Central memory CD4-positive, alpha-beta T cell (primary cell): ENCODE data around the gene NARF.

ENCODE experiments used
- DNase-seq: peaks from one replicate; pipeline ENCODE4 v3.0.0; 2022

Gene NARF

GRCh38 chr17:82434216-82434565, 24.4 kb upstream of the NARF start:
- no peak for DNase-seq

DNA sequence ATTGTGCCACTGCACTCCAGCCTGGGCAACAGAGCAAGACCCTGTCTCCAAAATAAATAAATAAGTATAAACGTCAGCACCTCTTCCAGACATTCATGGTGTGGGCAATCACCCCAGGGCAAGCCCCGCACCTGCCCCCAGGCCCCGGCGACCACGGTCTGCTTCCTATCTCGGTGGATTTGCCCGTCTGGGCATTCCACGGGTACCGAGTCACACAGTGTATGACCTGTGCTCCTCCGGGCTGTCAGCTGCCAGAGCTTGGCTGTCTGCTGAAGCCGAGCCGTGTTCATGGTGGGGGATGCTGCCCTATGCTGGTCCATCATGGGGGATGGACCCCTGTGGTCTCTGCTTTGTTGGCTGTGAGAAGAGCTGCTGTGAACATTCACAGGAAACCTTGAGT, 23.4 kb upstream of the NARF start:
- no peak for DNase-seq

GRCh38 chr17:82435601-82436583, 22.6 kb upstream of the NARF start:
- no peak for DNase-seq

DNA sequence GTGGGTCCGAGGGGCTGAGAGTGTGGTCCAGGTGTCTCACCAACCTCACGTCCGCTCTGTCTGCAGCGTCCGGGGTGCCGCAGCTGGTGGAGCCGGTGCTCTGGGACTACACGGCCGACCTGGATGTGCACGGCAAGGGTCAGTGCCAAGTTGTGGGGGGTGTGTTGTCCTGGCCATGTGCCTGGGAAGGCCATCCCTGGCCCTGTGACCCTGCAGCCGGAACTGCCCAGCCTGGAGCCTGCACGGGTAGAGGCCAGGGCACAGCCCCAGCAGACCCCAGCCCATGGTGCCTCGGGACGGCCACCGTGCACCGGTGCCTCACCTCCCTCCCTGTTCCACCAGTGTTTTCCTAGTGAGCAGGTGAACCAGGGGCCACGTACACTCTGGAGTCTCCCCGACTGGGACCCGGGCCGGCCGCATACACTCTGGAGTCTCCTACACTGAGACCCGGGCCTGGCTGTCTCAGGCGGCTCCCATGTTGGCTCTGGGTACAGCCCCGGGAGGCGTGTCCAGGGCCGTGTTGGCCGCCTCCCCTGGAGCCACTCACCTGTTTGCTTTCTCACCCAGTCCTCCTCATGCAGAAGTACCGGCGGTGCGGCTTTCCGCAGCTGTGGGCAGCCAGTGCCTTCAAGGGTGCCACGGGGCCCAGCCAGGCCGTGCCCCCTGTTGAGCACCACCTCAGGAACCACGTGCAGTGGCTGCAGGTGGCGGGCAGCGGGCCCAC, 21.8 kb upstream of the NARF start:
- DNase-seq = no peak

DNA sequence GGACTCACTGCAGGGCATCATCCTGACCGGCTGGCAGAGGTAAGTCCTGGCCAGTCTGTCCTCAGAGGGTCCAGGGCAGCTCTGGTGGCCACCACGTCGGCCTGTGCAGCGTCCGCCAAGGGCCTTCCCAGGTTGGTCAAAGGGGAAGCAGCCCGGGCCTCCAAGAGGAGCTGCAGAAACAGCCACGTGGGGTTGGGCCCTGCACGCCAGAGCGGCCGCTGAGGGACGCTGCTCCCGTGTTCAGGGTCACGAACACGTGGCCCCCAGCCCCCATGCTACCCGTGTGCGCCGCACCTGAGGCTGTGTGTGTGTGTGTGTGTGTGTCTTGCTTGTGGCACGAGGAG, 21.2 kb upstream of the NARF start:
- no peak for DNase-seq

GRCh38 chr17:82438401-82439193, 19.9 kb upstream of the NARF start:
- no peak for DNase-seq

- DNase-seq = no peak
Observed at GRCh38 chr17:82439194-82439828, 19.2 kb upstream of the NARF start.

- no peak for DNase-seq
Observed at GRCh38 chr17:82439829-82440365, 18.6 kb upstream of the NARF start.

DNA sequence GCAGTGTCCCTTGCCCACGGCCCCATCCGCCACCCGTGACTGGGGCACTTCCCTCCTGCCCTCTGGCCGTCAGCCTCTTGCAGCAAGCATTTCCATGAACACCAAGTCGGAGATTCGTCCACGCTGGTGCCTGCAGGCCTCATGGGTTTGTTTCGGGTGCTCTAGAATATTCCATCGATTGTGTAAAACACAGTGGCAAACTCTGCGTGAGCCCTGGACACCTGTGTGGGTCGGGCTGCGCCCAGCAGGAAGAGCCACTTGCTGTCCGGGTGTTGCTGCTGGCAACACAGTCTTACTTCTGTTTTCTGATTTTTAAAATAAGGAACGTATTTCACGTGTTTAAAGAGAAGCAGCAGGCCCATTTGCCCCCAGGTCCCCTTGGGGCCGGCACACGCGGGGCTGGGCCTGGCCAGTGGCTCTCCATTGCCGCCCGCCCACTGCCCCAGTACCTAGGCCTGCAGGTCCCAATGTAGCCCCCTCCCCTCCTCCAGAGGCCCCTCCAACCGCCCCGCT, 18.0 kb upstream of the NARF start:
- DNase-seq = no peak

DNA sequence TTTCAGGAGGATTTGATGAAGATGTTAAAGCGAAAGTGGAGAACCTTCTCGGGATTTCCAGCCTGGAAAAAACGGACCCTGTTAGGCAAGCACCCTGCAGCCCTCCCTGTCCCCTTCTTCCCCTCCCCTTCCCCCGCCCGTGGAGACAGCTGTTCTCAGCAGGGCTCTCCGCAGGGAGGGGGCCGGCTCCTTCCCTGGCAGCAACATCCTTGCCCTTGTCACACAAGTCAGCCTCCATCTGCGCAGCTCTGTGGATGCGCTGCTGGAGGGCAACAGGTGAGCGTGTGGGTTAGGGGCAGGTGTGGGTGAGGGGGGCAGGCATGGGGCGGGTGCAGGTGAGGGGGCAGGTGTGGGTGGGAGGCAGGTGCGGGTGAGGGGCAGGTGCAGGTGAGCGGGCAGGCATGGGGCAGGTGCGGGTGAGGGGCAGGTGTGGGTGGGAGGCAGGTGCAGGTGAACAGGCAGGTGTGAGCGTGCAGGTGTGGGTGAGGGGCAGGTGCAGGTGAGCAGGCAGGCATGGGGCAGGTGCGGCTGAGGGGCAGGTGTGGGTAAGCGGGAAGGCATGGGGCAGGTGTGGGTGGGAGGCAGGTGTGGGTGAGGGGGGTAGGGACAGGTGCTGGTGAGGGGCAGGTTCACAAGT, 17.4 kb upstream of the NARF start:
- no peak for DNase-seq

DNA sequence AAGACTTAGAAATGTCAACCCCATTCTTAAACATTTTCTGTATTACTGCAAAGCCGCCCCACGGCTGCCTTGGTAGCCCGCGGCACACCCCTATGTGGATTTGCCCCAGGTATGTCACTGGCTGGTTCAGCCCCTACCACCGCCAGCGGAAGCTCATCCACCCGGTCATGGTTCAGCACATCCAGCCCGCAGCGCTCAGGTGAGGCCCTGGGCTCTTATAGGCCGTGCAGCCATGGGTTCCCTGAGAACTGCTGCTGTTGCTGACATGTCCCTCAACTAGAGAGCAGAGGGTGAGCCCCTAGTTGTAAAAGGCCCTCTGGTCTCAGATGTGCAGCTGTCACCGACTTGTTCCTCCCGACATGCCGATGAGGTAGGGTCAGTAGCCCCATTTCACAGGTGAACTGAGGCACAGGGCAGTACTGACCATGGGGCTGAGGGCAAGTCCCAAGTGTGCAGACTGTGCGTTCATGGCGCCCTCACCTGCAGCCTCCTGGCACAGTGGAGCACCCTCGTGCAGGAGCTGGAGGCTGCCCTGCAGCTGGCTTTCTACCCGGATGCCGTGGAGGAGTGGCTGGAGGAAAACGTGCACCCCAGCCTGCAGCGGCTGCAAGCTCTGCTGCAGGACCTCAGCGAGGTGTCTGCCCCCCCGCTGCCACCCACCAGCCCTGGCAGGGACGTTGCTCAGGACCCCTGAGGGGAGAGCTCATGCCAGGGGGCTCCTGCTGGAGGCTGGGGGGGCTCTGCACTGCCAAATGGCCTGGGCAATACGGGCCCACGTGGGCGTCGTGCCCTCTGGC, 16.7 kb upstream of the NARF start:
- no peak for DNase-seq

- no peak for DNase-seq
Observed at GRCh38 chr17:82442643-82443464, 15.7 kb upstream of the NARF start.

DNA sequence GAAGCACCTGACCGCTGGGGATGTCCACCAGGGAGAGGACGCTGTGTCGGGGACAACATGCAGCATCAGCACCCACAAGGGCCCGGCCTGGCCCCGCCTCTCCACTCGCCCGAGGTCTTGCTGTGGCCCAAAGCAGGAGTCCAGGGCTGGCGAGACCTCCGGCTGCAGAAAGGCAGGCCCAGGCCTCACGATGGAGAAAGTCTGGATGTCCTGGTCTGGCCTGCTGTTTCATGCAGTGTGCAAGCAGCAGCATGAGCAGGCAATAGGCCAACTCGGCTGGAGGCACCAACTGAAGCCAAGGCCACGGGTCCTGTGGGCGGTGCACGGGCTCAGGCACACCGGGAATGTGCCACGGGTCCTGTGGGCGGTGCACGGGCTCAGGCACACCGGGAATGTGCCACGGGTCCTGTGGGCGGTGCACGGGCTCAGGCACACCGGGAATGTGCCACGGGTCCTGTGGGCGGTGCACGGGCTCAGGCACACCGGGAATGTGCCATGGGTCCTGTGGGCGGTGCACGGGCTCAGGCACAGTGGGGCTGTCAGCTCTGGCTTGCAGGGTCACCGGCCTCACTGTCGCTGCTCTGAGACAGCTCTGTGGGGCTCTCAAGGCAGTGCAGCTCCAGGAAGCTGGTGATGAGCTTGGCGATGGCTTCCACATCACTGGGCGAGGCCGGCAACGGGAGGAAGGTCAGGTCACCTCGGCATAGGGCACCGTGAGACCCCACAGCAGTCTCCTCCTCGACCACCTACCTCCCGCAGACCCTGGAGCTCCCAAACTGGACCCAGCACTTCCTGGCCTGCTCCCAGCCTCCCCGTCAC, 14.9 kb upstream of the NARF start:
- DNase-seq = no peak

- DNase-seq = no peak
Observed at GRCh38 chr17:82444284-82444893, 14.2 kb upstream of the NARF start.

DNA sequence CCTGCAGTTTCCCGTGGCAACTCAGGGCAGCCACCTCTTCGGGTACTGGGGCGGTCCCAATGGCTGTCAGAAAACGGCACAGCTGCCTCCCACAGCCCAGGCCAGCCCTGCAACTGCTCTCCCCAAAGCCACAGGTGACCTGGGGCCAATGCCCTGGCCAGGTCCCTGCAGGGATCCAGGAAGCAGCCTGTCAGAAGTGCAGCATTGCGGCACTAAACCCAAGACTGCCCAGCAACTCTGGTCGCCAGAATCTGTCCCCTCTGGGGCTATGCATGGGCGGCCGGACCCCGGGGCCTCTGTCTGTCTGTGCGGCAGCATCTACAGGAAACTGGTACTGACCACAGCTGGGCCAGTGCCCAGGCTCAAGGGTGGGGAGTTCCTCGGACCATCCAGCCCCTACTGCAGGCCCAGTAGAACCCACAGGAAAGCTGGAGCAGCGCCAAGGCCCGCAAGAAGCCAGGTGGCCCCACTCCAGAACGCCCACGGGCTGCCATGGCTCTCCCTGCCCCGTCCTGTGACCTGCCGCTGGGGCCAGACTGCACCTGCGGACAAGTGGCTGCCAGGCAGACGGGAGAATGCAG, 13.5 kb upstream of the NARF start:
- no peak for DNase-seq

- no peak for DNase-seq
Observed at GRCh38 chr17:82445542-82445941, 13.0 kb upstream of the NARF start.

DNA sequence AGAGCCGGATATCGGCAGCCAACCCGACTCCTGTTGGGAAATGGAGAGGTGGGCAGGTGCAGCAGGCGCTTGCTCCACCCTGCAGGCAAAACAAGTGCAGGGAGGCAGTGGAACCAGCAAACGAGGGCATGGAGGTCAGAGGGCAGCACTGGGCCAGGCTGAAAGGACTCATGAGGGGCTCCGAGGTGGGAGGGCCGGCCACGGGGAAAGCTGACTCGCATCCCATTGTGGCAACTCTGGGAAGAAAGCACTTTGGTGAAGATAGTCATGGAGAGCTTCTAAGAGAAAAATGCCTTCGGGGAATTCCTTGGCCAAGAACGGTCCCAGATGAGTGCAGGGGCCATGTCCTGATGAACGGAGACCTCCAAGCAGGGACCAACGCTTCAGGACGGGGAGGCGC, 12.4 kb upstream of the NARF start:
- DNase-seq = no peak

DNA sequence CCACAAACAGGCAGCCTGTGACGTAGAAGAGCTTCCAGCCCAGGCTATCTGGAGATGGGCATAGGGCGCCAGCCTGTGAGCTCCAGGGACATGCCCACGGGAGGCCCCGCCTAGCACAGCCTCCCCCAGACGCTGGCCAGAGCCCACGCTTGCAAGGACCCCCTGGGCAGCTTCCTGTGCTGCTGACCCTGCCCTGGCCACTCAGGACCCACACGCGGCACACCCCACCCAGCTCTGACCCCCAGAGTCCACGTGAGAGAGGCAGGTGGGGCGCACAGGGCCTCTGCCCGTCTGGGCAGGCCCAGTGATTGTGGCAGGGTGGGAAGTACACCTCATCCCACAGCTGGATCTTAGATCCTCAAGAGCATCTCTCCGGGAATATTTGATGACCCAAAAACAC, 11.9 kb upstream of the NARF start:
- DNase-seq = no peak
